HEK293 (cell line): ENCODE measurements around the gene NR0B2.

Experiments used
- CTCF ChIA-PET: fragments of 350-600 bp; formaldehyde crosslinking; extraction: SDS; loops from one replicate; lab custom pipeline; 2021; ENCODE audit warnings: antibody characterized with exemption; lab: Yijun Ruan, JAX
- POLR2A ChIA-PET: fragments of 300-600 bp; formaldehyde crosslinking; extraction: SDS; loops from one replicate; lab custom pipeline; 2020; ENCODE audit warnings: antibody characterized with exemption, inconsistent platforms; lab: Yijun Ruan, JAX
- H3K27ac ChIP-seq: fragments of 200-500 bp; sonication (Bioruptor generic); 2 replicates; pipeline ENCODE4 v1.5.1; 2014; ENCODE audit warnings: low read depth, low read length, control low read depth, inconsistent platforms; ENCODE audit errors: extremely low read depth
- H3K36me3 ChIP-seq, 2 experiments: fragments of 200-500 bp in 1 of 2; sonication (Bioruptor generic) in 1 of 2; 1 replicate in 1 of 2; 2 replicates in 1 of 2; pipeline ENCODE4 v1.5.1; 2014 to 2017; ENCODE audit warnings: inconsistent platforms in 2 of 2, low read length in 2 of 2; ENCODE audit not compliant: control insufficient read depth in 2 of 2, insufficient read depth in 1 of 2
- H3K4me1 ChIP-seq: fragments of 200-500 bp; sonication (Bioruptor generic); 2 replicates; pipeline ENCODE4 v1.5.1; 2014; ENCODE audit warnings: mild to moderate bottlenecking, low read length, inconsistent platforms; ENCODE audit not compliant: control insufficient read depth, insufficient read depth
- H3K4me3 ChIP-seq: 2 replicates; pipeline ENCODE4 v1.5.1; 2011; ENCODE audit warnings: low read depth, mild to moderate bottlenecking, control low read depth, low read length, moderate library complexity
- H3K9me3 ChIP-seq: fragments of 200-500 bp; sonication (Bioruptor generic); 2 replicates; pipeline ENCODE4 v1.5.1; 2014; ENCODE audit warnings: low read depth, low read length, inconsistent platforms; ENCODE audit not compliant: control insufficient read depth, insufficient read depth
- OSR2 ChIP-seq: fragments of 450-650 bp; formaldehyde crosslinking; IDR thresholded peaks from 2 replicates; pipeline ENCODE4 v1.5.1; 2016; ENCODE audit warnings: missing biosample characterization, missing genetic modification characterization
- SP2 ChIP-seq: fragments of 450-650 bp; formaldehyde crosslinking; IDR thresholded peaks from 2 replicates; pipeline ENCODE4 v1.5.1; 2016; ENCODE audit warnings: missing biosample characterization, missing genetic modification characterization
- ZBTB48 ChIP-seq: fragments of 450-650 bp; formaldehyde crosslinking; IDR thresholded peaks from 2 replicates; pipeline ENCODE4 v1.5.1; 2016; ENCODE audit warnings: missing biosample characterization, missing genetic modification characterization
- ZFP41 ChIP-seq: fragments of 450-650 bp; formaldehyde crosslinking; IDR thresholded peaks from 2 replicates; pipeline ENCODE4 v1.5.1; 2016; ENCODE audit warnings: missing biosample characterization, missing genetic modification characterization, borderline replicate concordance
- ZFP69B ChIP-seq: fragments of 450-650 bp; formaldehyde crosslinking; IDR thresholded peaks from 2 replicates; pipeline ENCODE4 v1.5.1; 2016; ENCODE audit warnings: missing biosample characterization, missing genetic modification characterization
- ZNF266 ChIP-seq: fragments of 450-650 bp; formaldehyde crosslinking; IDR thresholded peaks from 2 replicates; pipeline ENCODE4 v1.5.1; 2016; ENCODE audit warnings: missing biosample characterization, missing genetic modification characterization, low read depth
- ZNF311 ChIP-seq: fragments of 450-650 bp; formaldehyde crosslinking; IDR thresholded peaks from 2 replicates; pipeline ENCODE4 v1.5.1; 2017; ENCODE audit warnings: missing biosample characterization, missing genetic modification characterization, borderline replicate concordance
- ZNF521 ChIP-seq: fragments of 450-650 bp; formaldehyde crosslinking; IDR thresholded peaks from 2 replicates; pipeline ENCODE4 v1.5.1; 2017; ENCODE audit warnings: missing biosample characterization, mild to moderate bottlenecking, missing genetic modification characterization
- ZNF549 ChIP-seq: fragments of 450-650 bp; IDR thresholded peaks from 2 replicates; pipeline ENCODE4 v1.5.1; 2018; ENCODE audit warnings: missing biosample characterization, missing genetic modification characterization, mild to moderate bottlenecking, inconsistent platforms, moderate library complexity
- ZNF626 ChIP-seq: fragments of 450-650 bp; sonication (Bioruptor Pico); formaldehyde crosslinking; IDR thresholded peaks from 2 replicates; pipeline ENCODE4 v1.5.1; 2018; ENCODE audit warnings: missing biosample characterization, missing genetic modification characterization, inconsistent platforms
- ZNF76 ChIP-seq: fragments of 450-650 bp; formaldehyde crosslinking; IDR thresholded peaks from 2 replicates; pipeline ENCODE4; 2016; ENCODE audit warnings: low read depth, missing biosample characterization, missing genetic modification characterization, borderline replicate concordance
- TF ChIP-seq, protein P1 (sequence below): fragments of 450-650 bp; formaldehyde crosslinking; IDR thresholded peaks from 2 replicates; pipeline ENCODE4 v1.5.1; 2017; ENCODE audit warnings: missing biosample characterization, mild to moderate bottlenecking, missing genetic modification characterization, moderate library complexity
- TF ChIP-seq, protein P2 (sequence below): fragments of 450-650 bp; formaldehyde crosslinking; IDR thresholded peaks from 2 replicates; pipeline ENCODE4 v1.5.1; 2016; ENCODE audit warnings: missing biosample characterization, missing genetic modification characterization
- TF ChIP-seq, protein P3 (sequence below): fragments of 450-650 bp; formaldehyde crosslinking; IDR thresholded peaks from 2 replicates; pipeline ENCODE4 v1.5.1; 2016; ENCODE audit warnings: missing biosample characterization, missing genetic modification characterization
- TF ChIP-seq, protein P4 (sequence below): fragments of 450-650 bp; formaldehyde crosslinking; IDR thresholded peaks from 2 replicates; pipeline ENCODE4 v1.5.1; 2016; ENCODE audit warnings: missing biosample characterization, missing genetic modification characterization
- TF ChIP-seq, protein P5 (sequence below): fragments of 450-650 bp; formaldehyde crosslinking; conservative IDR thresholded peaks from 2 replicates; pipeline ENCODE4 v1.5.1; 2016; ENCODE audit warnings: low read depth, missing biosample characterization, missing genetic modification characterization

Gene NR0B2

DNA sequence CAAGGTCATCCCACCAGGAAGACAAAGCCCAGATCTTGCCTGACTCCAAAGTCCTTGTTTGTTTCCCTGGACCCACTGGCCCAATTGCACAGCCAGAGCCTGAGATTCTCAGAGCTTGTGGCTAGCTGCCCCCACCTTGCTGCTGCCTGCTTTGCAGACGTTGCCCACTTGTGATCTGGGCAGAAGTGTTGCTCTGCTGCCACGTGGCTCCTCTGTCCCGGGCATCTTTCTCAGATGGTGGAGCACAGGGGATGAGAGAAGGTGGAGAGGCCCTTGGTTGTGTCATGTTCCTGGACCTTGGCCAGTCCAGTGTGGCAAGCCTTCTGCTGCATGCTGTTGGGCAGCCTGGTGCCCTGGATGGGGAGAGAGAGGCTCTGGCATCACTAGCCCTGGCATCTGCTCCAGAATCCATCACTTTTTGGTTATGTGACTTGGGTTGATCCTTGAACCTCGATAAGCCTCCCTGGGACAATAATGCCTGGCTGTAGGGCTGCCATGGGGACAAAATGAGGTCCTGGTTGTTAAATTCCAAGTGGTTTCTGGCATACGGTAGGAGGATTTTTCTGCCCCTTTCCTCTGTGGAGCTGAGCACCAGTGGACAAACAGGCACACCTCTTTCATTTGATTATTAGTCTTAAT lies 1.5 kb upstream of the NR0B2 start:
- Histone ChIP-seq H3K36me3 (no peaks in the 10 kb centered on the region), H3K4me1 (peaks cover 8% of the 10 kb centered on the region), H3K27ac (no peak overlapping the region), H3K4me3 (no peak overlapping the region), H3K9me3 (no peaks in the 10 kb centered on the region)
- TF ChIP-seq, protein P1, sequence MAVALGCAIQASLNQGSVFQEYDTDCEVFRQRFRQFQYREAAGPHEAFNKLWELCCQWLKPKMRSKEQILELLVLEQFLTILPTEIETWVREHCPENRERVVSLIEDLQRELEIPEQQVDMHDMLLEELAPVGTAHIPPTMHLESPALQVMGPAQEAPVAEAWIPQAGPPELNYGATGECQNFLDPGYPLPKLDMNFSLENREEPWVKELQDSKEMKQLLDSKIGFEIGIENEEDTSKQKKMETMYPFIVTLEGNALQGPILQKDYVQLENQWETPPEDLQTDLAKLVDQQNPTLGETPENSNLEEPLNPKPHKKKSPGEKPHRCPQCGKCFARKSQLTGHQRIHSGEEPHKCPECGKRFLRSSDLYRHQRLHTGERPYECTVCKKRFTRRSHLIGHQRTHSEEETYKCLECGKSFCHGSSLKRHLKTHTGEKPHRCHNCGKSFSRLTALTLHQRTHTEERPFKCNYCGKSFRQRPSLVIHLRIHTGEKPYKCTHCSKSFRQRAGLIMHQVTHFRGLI (tag by site-specific recombination), result peak; percentile 49; the same call in 1 of the 2 replicates
- no peak for TF ChIP-seq ZNF549
- POLR2A ChIA-PET, result no interaction called here
- CTCF ChIA-PET, result interaction anchor here (0.6 kb wide), 1 partner anchor 748 kb away, joined by 3 read pairs; no protein-coding TSS in a partner anchor

DNA sequence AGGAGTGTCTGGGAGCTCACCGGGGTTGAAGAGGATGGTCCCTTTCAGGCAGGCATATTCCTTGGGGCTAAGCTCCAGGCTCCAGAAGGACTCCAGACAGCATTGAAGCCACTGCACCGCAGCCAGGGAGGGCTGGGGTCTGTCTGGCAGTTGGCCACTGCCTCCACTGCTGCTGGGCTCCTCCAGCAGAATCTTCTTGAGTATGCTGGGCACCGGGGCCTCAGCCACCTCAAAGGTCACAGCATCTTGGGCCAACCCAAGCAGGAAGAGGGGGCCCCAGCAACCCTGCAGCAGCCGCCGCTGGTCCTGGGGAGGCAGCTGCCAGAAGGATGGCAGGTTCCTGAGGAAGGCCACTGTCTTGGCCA lies 404 bp downstream of the NR0B2 start:
- H3K9me3 ChIP-seq, result no peaks in the 10 kb centered on the region
- CTCF ChIA-PET, result interaction anchor here (1.5 kb wide), 1 partner anchor 14 kb away, joined by 4 read pairs; no protein-coding TSS in a partner anchor
- POLR2A ChIA-PET, result interaction anchor here (0.9 to 1.2 kb wide), 2 partner anchors 8 to 13 kb away, joined by 3 to 4 read pairs; partner anchors contain the start of genes GPATCH3 and NUDC
- peaks cover 8% of the 10 kb centered on the region for H3K4me1 ChIP-seq
- H3K36me3 ChIP-seq, result no peaks in the 10 kb centered on the region
- H3K27ac ChIP-seq, result peak overlapping the region; percentile 45; the same call in 1 of the 2 replicates
- no peak overlapping the region for H3K4me3 ChIP-seq
- no peak for TF ChIP-seq ZFP69B (tag by site-specific recombination)
- TF ChIP-seq, protein P2, sequence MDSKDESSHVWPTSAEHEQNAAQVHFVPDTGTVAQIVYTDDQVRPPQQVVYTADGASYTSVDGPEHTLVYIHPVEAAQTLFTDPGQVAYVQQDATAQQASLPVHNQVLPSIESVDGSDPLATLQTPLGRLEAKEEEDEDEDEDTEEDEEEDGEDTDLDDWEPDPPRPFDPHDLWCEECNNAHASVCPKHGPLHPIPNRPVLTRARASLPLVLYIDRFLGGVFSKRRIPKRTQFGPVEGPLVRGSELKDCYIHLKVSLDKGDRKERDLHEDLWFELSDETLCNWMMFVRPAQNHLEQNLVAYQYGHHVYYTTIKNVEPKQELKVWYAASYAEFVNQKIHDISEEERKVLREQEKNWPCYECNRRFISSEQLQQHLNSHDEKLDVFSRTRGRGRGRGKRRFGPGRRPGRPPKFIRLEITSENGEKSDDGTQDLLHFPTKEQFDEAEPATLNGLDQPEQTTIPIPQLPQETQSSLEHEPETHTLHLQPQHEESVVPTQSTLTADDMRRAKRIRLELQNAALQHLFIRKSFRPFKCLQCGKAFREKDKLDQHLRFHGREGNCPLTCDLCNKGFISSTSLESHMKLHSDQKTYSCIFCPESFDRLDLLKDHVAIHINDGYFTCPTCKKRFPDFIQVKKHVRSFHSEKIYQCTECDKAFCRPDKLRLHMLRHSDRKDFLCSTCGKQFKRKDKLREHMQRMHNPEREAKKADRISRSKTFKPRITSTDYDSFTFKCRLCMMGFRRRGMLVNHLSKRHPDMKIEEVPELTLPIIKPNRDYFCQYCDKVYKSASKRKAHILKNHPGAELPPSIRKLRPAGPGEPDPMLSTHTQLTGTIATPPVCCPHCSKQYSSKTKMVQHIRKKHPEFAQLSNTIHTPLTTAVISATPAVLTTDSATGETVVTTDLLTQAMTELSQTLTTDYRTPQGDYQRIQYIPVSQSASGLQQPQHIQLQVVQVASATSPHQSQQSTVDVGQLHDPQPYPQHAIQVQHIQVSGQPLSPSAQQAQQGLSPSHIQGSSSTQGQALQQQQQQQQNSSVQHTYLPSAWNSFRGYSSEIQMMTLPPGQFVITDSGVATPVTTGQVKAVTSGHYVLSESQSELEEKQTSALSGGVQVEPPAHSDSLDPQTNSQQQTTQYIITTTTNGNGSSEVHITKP (tag by site-specific recombination), result no peak

DNA sequence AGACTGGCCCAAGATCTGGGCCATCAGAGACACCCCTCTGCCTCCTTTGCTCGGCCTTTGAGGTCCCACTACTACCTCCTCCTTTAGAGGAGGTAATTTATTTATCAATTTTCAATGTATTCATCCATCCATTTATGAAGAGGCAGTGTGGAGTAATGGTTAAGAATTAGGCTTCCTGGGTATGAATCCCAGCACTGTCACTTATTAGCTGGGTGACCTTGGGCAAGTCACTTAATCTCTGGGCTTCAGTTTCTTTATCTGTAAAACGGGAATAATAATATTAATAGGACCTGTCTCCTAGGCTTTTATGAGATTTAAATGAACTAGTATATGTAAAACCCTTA lies 1.7 kb downstream of the NR0B2 start:
- H3K27ac ChIP-seq, result no peak overlapping the region
- peaks cover 8% of the 10 kb centered on the region for H3K4me1 ChIP-seq
- ChIA-PET POLR2A (interaction anchor here (0.6 kb wide), 1 partner anchor 12 kb away, joined by 3 read pairs; the partner anchor contains the start of gene GPATCH3), CTCF (interaction anchor here (0.5 to 0.8 kb wide), 2 partner anchors 55 to 125 kb away, joined by 3 to 5 read pairs; no protein-coding TSS in a partner anchor)
- H3K4me3 ChIP-seq, result no peak overlapping the region
- no peaks in the 10 kb centered on the region for H3K36me3 ChIP-seq
- H3K9me3 ChIP-seq, result no peaks in the 10 kb centered on the region
- TF ChIP-seq ZNF626 (no peak), SP2 (tag by site-specific recombination) (no peak), ZBTB48 (tag by site-specific recombination) (no peak), ZFP41 (no peak), ZNF266 (tag by site-specific recombination) (no peak), ZNF76 (tag by site-specific recombination) (no peak), ZNF521 (tag by site-specific recombination) (no peak), ZNF311 (no peak), OSR2 (tag by site-specific recombination) (no peak)
- TF ChIP-seq, protein P3, sequence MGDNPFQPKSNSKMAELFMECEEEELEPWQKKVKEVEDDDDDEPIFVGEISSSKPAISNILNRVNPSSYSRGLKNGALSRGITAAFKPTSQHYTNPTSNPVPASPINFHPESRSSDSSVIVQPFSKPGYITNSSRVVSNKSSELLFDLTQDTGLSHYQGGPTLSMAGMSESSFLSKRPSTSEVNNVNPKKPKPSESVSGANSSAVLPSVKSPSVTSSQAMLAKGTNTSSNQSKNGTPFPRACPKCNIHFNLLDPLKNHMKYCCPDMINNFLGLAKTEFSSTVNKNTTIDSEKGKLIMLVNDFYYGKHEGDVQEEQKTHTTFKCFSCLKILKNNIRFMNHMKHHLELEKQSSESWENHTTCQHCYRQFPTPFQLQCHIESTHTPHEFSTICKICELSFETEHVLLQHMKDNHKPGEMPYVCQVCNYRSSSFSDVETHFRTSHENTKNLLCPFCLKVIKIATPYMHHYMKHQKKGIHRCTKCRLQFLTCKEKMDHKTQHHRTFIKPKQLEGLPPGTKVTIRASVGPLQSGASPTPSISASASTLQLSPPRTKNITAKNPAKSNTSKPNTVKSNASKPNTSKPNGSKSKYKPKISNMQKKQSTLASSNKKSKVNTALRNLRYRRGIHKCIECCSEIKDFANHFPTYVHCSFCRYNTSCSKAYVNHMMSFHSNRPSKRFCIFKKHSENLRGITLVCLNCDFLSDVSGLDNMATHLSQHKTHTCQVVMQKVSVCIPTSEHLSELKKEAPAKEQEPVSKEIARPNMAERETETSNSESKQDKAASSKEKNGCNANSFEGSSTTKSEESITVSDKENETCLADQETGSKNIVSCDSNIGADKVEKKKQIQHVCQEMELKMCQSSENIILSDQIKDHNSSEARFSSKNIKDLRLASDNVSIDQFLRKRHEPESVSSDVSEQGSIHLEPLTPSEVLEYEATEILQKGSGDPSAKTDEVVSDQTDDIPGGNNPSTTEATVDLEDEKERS, result no peak
- TF ChIP-seq, protein P4, sequence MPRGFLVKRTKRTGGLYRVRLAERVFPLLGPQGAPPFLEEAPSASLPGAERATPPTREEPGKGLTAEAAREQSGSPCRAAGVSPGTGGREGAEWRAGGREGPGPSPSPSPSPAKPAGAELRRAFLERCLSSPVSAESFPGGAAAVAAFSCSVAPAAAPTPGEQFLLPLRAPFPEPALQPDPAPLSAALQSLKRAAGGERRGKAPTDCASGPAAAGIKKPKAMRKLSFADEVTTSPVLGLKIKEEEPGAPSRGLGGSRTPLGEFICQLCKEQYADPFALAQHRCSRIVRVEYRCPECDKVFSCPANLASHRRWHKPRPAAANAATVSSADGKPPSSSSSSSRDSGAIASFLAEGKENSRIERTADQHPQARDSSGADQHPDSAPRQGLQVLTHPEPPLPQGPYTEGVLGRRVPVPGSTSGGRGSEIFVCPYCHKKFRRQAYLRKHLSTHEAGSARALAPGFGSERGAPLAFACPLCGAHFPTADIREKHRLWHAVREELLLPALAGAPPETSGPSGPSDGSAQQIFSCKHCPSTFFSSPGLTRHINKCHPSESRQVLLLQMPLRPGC (tag by site-specific recombination), result no peak
- TF ChIP-seq, protein P5, sequence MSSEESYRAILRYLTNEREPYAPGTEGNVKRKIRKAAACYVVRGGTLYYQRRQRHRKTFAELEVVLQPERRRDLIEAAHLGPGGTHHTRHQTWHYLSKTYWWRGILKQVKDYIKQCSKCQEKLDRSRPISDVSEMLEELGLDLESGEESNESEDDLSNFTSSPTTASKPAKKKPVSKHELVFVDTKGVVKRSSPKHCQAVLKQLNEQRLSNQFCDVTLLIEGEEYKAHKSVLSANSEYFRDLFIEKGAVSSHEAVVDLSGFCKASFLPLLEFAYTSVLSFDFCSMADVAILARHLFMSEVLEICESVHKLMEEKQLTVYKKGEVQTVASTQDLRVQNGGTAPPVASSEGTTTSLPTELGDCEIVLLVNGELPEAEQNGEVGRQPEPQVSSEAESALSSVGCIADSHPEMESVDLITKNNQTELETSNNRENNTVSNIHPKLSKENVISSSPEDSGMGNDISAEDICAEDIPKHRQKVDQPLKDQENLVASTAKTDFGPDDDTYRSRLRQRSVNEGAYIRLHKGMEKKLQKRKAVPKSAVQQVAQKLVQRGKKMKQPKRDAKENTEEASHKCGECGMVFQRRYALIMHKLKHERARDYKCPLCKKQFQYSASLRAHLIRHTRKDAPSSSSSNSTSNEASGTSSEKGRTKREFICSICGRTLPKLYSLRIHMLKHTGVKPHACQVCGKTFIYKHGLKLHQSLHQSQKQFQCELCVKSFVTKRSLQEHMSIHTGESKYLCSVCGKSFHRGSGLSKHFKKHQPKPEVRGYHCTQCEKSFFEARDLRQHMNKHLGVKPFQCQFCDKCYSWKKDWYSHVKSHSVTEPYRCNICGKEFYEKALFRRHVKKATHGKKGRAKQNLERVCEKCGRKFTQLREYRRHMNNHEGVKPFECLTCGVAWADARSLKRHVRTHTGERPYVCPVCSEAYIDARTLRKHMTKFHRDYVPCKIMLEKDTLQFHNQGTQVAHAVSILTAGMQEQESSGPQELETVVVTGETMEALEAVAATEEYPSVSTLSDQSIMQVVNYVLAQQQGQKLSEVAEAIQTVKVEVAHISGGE (tag by site-specific recombination), result no peak
